Transverse colon (tissue), 4 donors: ENCODE data around the gene CASK. TPM values are rescaled to one million over a fixed set of nuclear protein-coding genes. Genes with fewer than 3 reads are reported as not detected.

ENCODE experiments used
- DNase-seq: peaks from one replicate; pipeline ENCODE4 v3.0.0-alpha.2; 2019
- H3K27ac ChIP-seq, 4 donors: fragments of 200-600 bp; sonication (generic); 2 replicates each; pipeline ENCODE4 v1.5.1; 2016 to 2018; ENCODE audit warnings: inconsistent platforms in 4 of 4
- H3K27me3 ChIP-seq: fragments of 200-600 bp; sonication (generic); 2 replicates; pipeline ENCODE4 v1.5.1; 2017; ENCODE audit warnings: inconsistent platforms
- H3K36me3 ChIP-seq, 4 donors: fragments of 200-600 bp; sonication (generic); 2 replicates each; pipeline ENCODE4 v1.5.1; 2017 to 2019; ENCODE audit warnings: inconsistent platforms in 4 of 4
- H3K4me1 ChIP-seq, 4 donors: fragments of 200-600 bp; sonication (generic); 2 replicates each; pipeline ENCODE4 v1.5.1; 2017 to 2020; ENCODE audit warnings: inconsistent platforms in 4 of 4
- H3K4me3 ChIP-seq, 4 donors: fragments of 200-600 bp; sonication (generic); 1 replicate in 1 of 4; 2 replicates in 3 of 4; pipeline versions ENCODE4 v1.5.1 to v1.6.1; 2017 to 2019; ENCODE audit warnings: inconsistent platforms in 4 of 4
- H3K9me3 ChIP-seq, 2 donors: fragments of 200-600 bp; sonication (generic); 2 replicates each; pipeline ENCODE4 v1.5.1; 2017 to 2019; ENCODE audit warnings: inconsistent platforms in 2 of 2
- CTCF ChIP-seq, 5 experiments: fragments of 200-600 bp in 3 of 5; fragments of 450-650 bp in 2 of 5; sonication (generic) in 3 of 5; IDR thresholded peaks; 1 replicate in 2 of 5; 2 replicates in 3 of 5; pipeline ENCODE4 v1.5.1; 2016 to 2017; ENCODE audit warnings: antibody characterized with exemption in 5 of 5, inconsistent platforms in 3 of 5, mild to moderate bottlenecking in 2 of 5, moderate library complexity in 1 of 5
- EP300 ChIP-seq: sonication (generic); formaldehyde crosslinking; IDR thresholded peaks from one replicate; pipeline ENCODE4 v1.6.1; 2017; ENCODE audit warnings: antibody characterized with exemption, low read depth
- POLR2A ChIP-seq: fragments of 450-650 bp; IDR thresholded peaks from one replicate; pipeline ENCODE4 v1.6.1; 2016; ENCODE audit warnings: antibody characterized with exemption, mild to moderate bottlenecking, moderate library complexity
- POLR2AphosphoS5 ChIP-seq, 3 donors: sonication (generic); formaldehyde crosslinking; IDR thresholded peaks; one replicate each; pipeline ENCODE4 v1.6.1; 2016; ENCODE audit warnings: antibody characterized with exemption in 3 of 3
- WGBS, 2 donors: methylation state at CpG; one replicate each; pipeline ENCODE4 v1.1.5; 2018; ENCODE audit warnings: low coverage in 1 of 2; 5-methylcytosine and 5-hydroxymethylcytosine counted together
- in situ Hi-C, 4 donors: fragments of 200-750 bp; cut with MboI; loops; one replicate each; pipeline versions ENCODE4 v1.15.0 to v1.15.1; 2017; ENCODE audit warnings: low sequenced_read_pairs in 3 of 4, low pct_ligation_motif_present in 1 of 4, low pct_unique_long_range_greater_than_20kb in 1 of 4
- intact Hi-C: fragments of 100-400 bp; cut with DNase I; formaldehyde crosslinking; loops from one replicate; pipeline ENCODE4 v1.15.1; 2023; ENCODE audit warnings: low total_unique reads
- total RNA-seq, 4 donors: library from RNA; depleted of rRNA; stranded (reverse); fragments of >200 nt; gene quantifications; one replicate each; pipeline ENCODE4 v1.1.0, GENCODE V29; 2016

The CASK gene
- total RNA-seq, 4 donors from 2014 or later = 26.6 to 86.1 (median 56.3) TPM

GRCh38 chrX:41734530-41734929, 188.8 kb downstream of the CASK start:
- intact Hi-C loops = no loop called here
- WGBS, 2 donors = 13% methylated on average over 1 of the region's 1 CpG; no CpG with 5 or more reads in 1 of the 2 donors
- Histone ChIP-seq H3K4me3 (no peak overlapping the region), H3K36me3 (no peaks in the 10 kb centered on the region), H3K4me1 (no peaks in the 10 kb centered on the region), H3K27me3 (no peaks in the 10 kb centered on the region), H3K9me3 (no peaks in the 10 kb centered on the region), H3K27ac (no peak overlapping the region)
- TF ChIP-seq POLR2A (no peak), POLR2AphosphoS5 (IDR thresholded peaks at IDR 0.05) (no peak), CTCF (IDR thresholded peaks at IDR 0.05) (peak in 2 of 5 experiments; percentile 11), EP300 (no peak)
- in situ Hi-C loops = no loop called here
- no peak for DNase-seq

- in situ Hi-C loops = no loop called here
- no peak for DNase-seq
- Histone ChIP-seq H3K27me3 (no peaks in the 10 kb centered on the region), H3K27ac (no peak overlapping the region), H3K4me3 (no peak overlapping the region), H3K9me3 (no peaks in the 10 kb centered on the region), H3K36me3 (no peaks in the 10 kb centered on the region), H3K4me1 (no peaks in the 10 kb centered on the region)
- intact Hi-C loops = no loop called here
- no peak for TF ChIP-seq CTCF (IDR thresholded peaks at IDR 0.05)
- no peak for TF ChIP-seq EP300
- no peak for TF ChIP-seq POLR2A
- no peak for TF ChIP-seq POLR2AphosphoS5 (IDR thresholded peaks at IDR 0.05)
- WGBS, 2 donors = 52 to 80% methylated on average over 1 of the region's 1 CpG
These were observed 189.4 kb downstream of the CASK start for GRCh38 chrX:41733939-41734338.

DNA sequence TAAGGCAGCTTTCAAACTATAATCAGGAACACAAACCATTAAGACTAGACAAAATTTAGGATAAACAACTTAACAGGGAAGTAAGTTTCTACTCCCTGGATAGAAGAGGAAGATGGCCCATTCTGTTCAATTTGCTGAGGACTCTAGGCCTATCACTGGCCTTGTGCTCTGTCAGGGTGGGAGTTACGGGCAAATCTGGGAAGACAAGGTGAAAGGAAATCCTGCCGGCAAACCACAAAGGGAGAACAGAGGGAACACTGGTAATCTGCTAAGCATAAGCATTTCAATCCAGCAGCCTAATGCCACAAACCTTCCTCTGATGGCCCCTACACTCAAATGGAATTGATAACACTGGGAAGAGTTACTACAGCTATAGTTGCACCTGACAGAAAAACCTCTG, 191.1 kb downstream of the CASK start:
- H3K27me3 ChIP-seq = no peaks in the 10 kb centered on the region
- H3K36me3 ChIP-seq = no peaks in the 10 kb centered on the region
- WGBS, 2 donors = 84% methylated on average over 2 of the region's 2 CpGs; no CpG with 5 or more reads in 1 of the 2 donors
- DNase-seq = no peak
- TF ChIP-seq POLR2A (no peak), POLR2AphosphoS5 (IDR thresholded peaks at IDR 0.05) (no peak), CTCF (IDR thresholded peaks at IDR 0.05) (no peak), EP300 (no peak)
- no peak overlapping the region for H3K27ac ChIP-seq
- no peaks in the 10 kb centered on the region for H3K4me1 ChIP-seq
- H3K9me3 ChIP-seq = no peaks in the 10 kb centered on the region
- intact Hi-C loops = no loop called here
- no peak overlapping the region for H3K4me3 ChIP-seq
- in situ Hi-C loops = no loop called here

DNA sequence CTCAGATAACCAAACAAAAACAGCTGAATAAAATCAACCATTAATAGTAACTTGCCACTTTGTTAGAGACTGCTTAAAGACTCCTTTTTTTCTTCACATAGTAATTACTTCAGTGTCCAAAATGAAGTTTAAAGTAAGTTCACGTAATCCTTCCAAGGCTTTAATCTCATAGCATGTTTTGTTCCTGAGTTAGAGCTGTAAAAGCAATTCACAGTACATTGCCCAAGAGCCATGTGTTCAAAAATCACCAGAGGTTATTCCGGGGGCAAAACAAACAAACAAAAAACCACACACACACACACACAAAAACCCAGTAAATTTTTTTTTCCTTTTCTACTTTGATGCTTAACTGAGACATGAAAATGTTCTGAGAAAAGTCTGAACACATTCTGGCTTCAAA, 193.3 kb downstream of the CASK start:
- Histone ChIP-seq H3K9me3 (no peaks in the 10 kb centered on the region), H3K27ac (no peak overlapping the region), H3K4me1 (no peaks in the 10 kb centered on the region), H3K27me3 (no peaks in the 10 kb centered on the region), H3K4me3 (no peak overlapping the region), H3K36me3 (no peaks in the 10 kb centered on the region)
- TF ChIP-seq POLR2A (no peak), POLR2AphosphoS5 (IDR thresholded peaks at IDR 0.05) (no peak), EP300 (no peak), CTCF (IDR thresholded peaks at IDR 0.05) (no peak)
- in situ Hi-C loops = no loop called here
- intact Hi-C loops = no loop called here
- DNase-seq = no peak
- 55 to 77% methylated on average over 2 of the region's 2 CpGs for WGBS, 2 donors
